GM10266 (cell line): ENCODE data around the gene ARVCF.

Experiments
- DNase-seq: peaks from one replicate; pipeline ENCODE4 v3.0.0; 2012; ENCODE audit errors: extremely low spot score
- TF ChIP-seq, protein P1 (sequence below): IDR thresholded peaks from 2 replicates; pipeline ENCODE4 v1.5.1; 2012; ENCODE audit warnings: mild to moderate bottlenecking, low read depth; ENCODE audit not compliant: control insufficient read depth, insufficient read depth; ENCODE audit errors: missing control alignments

Gene ARVCF

DNA sequence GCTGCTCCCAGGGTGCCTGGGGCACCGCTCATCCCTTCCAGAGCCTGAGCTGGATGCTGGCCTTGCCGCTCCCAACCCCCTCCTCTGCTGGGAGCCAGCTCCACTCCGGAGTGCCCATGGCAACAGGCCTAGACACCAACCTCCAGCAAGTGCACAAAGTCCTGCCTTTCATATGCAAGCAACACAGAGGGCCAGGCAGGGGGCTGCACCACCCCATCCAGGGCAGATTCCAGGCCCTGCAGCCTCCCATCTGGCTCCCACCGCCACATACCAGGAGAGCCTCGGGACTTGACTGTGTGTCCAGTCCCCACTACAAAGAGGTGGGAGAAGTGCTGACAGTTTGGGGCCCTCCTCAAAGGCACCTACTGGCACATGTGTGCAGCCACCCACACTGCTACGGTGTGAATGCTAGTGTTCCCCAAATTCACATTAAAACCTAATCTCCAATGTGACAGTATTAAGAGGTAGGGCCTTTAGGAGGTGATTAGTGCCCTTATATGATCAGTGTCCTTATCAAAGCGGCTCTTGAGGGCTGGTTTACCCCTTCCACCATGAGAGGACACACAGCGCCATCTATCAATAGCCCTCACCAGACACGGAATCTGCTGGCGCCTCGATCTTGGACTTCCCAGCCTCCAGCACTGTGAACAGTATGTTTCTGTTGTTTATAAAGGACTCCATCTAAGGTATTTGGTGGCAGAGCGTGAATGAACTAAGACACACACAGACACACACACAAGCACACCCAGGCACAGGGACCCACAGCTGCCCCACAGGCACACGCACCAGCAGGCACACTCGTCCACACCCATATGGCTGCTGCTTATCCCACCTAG is 16.2 kb downstream of the ARVCF start:
- DNase-seq: no peak
- TF ChIP-seq, protein P1, sequence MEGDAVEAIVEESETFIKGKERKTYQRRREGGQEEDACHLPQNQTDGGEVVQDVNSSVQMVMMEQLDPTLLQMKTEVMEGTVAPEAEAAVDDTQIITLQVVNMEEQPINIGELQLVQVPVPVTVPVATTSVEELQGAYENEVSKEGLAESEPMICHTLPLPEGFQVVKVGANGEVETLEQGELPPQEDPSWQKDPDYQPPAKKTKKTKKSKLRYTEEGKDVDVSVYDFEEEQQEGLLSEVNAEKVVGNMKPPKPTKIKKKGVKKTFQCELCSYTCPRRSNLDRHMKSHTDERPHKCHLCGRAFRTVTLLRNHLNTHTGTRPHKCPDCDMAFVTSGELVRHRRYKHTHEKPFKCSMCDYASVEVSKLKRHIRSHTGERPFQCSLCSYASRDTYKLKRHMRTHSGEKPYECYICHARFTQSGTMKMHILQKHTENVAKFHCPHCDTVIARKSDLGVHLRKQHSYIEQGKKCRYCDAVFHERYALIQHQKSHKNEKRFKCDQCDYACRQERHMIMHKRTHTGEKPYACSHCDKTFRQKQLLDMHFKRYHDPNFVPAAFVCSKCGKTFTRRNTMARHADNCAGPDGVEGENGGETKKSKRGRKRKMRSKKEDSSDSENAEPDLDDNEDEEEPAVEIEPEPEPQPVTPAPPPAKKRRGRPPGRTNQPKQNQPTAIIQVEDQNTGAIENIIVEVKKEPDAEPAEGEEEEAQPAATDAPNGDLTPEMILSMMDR: no peak

DNA sequence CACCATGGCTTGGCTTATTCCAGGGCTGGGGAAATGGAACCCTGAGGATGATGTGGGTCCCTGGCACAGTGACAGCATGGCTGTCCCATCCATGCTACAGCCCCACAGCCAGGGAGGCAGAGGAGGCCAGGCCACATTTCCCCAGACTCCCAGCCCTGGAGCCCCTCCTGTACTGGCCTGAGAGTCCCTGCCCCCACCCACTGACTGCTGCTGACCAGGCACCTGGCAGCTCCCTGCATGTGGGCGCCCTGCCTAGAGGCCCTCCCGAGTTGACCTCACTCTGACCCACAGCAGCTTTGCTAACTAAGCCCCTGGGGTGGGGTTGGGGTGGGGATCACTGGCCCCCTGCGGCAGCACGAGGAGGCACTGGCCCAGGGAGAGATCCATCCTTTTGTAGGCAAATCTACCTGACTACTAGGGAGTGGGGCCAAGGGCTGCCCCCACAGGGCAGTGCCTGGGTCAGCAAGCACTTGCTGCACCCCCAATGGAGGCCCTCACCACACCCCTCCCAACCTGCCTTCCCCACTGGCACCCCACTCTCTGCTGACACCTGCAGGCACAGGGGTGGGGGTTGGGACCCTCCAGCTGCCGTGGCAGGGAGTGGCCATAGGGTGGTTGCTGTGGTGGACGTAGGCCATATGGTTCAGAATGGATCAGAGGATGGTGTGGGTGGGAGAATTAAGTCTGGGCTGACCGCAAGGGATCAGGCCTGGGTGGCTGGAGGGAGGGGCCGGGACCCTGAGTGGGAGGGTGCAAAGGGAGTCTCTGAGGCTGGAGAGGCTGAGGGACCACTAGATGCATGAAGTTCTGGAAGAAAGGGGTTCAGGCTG is 17.4 kb downstream of the ARVCF start:
- DNase-seq: no peak
- TF ChIP-seq, protein P1: no peak

DNA sequence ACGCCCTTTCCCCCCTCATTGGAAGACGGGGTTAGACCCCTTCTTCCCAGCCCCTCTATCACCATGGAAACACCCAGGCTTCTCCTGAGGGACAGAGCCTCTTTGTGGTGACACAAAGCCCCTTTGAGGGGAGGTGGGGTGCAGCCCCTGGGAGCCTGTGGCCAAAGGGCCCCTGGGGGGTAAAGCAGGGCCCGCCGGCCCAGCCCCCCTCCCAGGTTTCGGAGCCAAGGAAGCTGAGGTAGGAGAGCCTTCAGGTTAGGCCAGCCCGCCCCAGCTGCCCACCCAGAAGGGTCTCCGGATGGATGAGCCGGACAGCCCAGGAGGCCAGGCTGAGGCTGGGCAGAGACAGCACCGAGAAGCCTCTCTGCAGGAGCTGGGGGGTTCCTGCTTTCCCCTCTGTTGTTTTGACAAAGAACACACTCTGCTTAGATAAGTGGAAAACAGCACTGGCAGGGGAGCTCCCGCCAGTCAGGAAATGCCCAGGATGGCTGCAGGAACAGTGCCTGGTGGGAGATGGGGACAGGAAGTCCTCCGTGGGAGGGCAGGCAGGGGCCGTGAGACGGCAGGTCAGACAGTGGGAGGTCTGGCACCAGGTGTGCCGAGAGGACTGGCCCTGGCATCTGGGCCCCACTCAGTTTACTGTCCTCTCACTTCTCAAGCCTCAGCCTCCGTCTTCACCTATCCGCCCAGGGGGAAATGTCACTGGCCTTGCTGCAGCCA is 18.2 kb downstream of the ARVCF start:
- TF ChIP-seq, protein P1: no peak

DNA sequence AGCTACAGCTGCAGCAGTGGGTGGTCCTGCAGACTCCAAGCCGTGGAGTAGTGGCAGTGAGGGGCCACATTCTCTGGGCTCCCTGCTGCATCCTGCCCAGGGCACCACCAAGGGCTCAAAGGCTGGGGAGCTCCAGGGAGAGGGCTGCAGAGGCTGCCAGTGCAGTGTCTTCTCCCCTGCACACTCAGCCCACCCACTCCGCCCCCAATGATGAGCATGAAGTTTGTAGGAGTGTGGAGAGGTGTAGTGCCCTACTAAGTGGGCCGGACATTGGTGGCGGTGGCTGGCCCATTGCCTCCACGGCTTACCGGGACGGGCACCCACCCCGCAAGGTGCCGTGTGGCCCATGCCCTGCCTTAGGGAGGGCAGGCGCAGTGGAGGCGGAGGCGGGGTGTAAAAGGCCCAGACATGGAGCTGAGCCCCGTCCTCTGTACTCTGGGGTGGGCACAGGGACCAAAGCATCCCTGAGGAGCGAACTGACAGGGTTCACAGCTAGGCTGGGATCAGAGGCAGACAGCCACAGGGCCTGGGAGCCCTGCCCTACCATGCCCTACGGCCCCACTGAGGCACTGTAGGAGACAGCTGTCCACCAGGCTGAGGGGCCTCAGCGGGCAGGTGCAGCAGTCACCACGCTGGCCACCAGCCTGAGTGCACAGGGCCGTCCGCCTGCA is 18.9 kb downstream of the ARVCF start:
- TF ChIP-seq, protein P1: no peak
- DNase-seq: no peak

More for the DNA sequence above, 18.2 kb downstream of the ARVCF start:
- DNase-seq: no peak

DNA sequence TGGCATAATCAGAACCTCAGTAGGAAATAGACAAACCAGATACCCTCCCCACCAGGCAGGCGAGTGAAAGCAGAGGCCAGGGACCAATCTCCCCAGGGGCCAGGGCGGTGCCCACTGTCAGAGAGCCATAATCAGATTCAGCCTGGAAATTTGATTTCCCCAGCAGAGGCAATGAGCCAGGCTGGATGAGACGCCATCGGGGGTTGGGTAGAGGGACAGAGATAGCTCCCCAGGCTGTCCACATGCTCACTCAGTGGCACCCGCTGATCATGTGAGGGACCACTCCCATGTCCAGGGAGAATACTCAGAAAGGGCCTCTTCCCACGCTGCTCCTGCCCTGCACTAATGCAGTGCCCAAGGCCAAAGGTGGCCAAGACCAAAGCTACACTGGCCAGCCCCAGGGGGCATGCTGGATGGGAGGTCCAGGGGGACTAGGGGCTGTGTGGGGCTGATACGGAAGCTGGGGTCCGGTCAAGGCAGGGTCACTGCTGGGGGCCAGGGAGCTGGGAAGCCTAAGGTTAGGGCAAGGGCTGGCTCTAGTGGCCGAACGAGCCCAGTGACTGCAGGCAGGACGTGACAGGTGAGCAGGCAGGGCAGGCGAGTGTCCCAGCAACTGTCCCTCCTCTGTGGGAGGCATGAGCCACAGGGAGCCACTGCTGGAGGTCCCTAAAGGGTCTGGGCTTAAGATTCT is 19.8 kb downstream of the ARVCF start:
- TF ChIP-seq, protein P1: no peak
- DNase-seq: no peak

DNA sequence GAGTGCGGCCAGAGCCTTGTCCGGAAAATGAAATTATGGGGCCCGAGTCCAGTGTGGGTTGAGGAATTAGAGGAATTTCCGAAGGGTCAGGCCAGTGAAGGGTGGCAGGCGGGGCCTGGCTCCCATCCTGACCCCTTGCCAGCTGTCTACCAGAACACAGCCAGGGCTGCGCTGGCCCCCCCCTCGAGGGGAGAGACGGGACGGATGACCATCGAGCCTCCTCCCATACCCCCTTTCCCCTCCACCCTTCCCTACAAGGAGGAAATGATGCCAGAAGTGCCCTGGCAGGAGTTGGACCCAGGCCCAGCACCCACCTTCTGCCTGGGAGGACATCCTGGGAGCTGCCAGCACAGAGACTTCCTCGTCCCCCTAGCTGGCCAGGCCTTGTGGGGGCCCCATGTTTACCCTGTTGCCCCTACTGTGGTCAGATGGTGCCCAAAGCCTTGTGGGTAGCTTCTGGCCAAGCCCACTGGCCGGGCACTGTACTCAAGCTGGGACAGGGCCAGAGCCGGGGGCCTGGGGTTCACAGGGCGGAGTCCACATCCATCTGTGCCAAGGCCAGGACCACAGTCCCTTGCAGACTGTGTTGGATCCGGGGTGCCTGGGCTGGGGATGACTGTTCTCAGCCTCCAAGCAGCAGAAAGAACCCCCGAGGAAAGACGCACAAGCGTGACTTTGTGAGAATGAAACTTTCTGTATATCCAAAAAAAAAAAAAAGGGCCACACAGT is 20.8 kb downstream of the ARVCF start:
- TF ChIP-seq, protein P1: no peak
- DNase-seq: no peak
